Right lobe of liver (tissue), 4 donors: ENCODE data around the gene PRKN.

Experiments
- POLR2A ChIP-seq: fragments of 450-650 bp; IDR thresholded peaks from one replicate; pipeline ENCODE4 v1.6.1; 2017; ENCODE audit warnings: antibody characterized with exemption, mild to moderate bottlenecking
- TF ChIP-seq, protein P1 (sequence below), 4 donors: fragments of 200-600 bp in 3 of 4; fragments of 450-650 bp in 1 of 4; IDR thresholded peaks; one replicate each; pipeline versions ENCODE4 v1.5.1 to v1.8.0; 2016 to 2022; ENCODE audit warnings: antibody characterized with exemption in 4 of 4, mild to moderate bottlenecking in 2 of 4
- donor health status: DM: no; HTN: no; CAD: no.
- donor health status: DM: no; HTN: no; CAD: no.
- donor health status: DM: no; HTN: yes; CAD: no.

DNA sequence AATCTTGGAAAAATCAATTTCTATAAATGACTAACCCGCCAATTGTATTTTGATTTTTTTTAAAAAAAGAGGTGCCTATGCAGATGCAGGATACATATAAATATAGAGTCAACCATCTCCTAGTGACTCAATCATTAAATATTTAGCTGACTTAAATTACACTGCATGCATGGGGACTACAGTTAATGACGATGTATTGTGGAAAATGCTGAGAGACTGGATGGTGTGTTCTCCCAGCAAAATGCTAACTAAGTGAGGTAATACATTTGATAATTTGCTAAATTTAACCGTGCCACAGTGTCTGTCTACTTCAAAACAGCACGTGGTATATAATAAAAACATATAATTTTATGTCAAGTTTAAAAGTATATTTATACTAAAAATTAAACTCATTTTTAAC lies 341.6 kb downstream of the PRKN start:
- TF ChIP-seq, protein P1, sequence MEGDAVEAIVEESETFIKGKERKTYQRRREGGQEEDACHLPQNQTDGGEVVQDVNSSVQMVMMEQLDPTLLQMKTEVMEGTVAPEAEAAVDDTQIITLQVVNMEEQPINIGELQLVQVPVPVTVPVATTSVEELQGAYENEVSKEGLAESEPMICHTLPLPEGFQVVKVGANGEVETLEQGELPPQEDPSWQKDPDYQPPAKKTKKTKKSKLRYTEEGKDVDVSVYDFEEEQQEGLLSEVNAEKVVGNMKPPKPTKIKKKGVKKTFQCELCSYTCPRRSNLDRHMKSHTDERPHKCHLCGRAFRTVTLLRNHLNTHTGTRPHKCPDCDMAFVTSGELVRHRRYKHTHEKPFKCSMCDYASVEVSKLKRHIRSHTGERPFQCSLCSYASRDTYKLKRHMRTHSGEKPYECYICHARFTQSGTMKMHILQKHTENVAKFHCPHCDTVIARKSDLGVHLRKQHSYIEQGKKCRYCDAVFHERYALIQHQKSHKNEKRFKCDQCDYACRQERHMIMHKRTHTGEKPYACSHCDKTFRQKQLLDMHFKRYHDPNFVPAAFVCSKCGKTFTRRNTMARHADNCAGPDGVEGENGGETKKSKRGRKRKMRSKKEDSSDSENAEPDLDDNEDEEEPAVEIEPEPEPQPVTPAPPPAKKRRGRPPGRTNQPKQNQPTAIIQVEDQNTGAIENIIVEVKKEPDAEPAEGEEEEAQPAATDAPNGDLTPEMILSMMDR (IDR thresholded peaks at IDR 0.05): no peak
- no peak for TF ChIP-seq POLR2A
